Adrenal gland (tissue), 12 donors: Measurements from ENCODE around the gene CA11. TPM values are rescaled to one million over a fixed set of nuclear protein-coding genes. Genes with fewer than 3 reads are reported as not detected.
"Not testable (repeated sequence)": the region's sequence is repeated elsewhere in the genome, so short reads cannot be mapped to it uniquely, and the experiment has no call there.

ENCODE experiments used
- DNase-seq, 7 donors: peaks; one replicate each; pipeline ENCODE4 v3.0.0-alpha.2; 2019 to 2020
- H3K27ac ChIP-seq, 5 donors: fragments of 200-600 bp; sonication (generic) in 4 of 5; 1 replicate in 3 of 5; 2 replicates in 2 of 5; pipeline versions ENCODE4 v1.5.1 to v1.8.0; 2016 to 2020; ENCODE audit warnings: mild to moderate bottlenecking in 1 of 5
- H3K27me3 ChIP-seq: fragments of 200-600 bp; 2 replicates; pipeline ENCODE4 v1.8.0; 2021
- H3K36me3 ChIP-seq, 2 donors: fragments of 200-600 bp; replicated peaks in 1 of 2; 1 replicate in 1 of 2; 2 replicates in 1 of 2; pipeline versions ENCODE4 v1.5.1 to v1.8.0; 2018 to 2022
- H3K4me1 ChIP-seq, 2 donors: fragments of 200-600 bp; replicated peaks in 1 of 2; 1 replicate in 1 of 2; 2 replicates in 1 of 2; pipeline versions ENCODE4 v1.5.1 to v1.8.0; 2018 to 2021
- H3K4me3 ChIP-seq, 4 donors: fragments of 200-600 bp; sonication (generic) in 3 of 4; one replicate each; pipeline ENCODE4 v1.5.1; 2016 to 2018
- H3K9me3 ChIP-seq, 3 donors: fragments of 200-600 bp; sonication (generic) in 1 of 3; replicated peaks in 1 of 3; 1 replicate in 2 of 3; 2 replicates in 1 of 3; pipeline versions ENCODE4 v1.5.1 to v1.8.0; 2016 to 2021
- CTCF ChIP-seq, 6 experiments: fragments of 450-650 bp in 4 of 6; fragments of 200-600 bp in 2 of 6; sonication (generic) in 1 of 6; IDR thresholded peaks; 1 replicate in 5 of 6; 2 replicates in 1 of 6; pipeline versions ENCODE4 v1.5.1 to v1.8.0; 2016 to 2021; ENCODE audit warnings: antibody characterized with exemption in 6 of 6, mild to moderate bottlenecking in 2 of 6, moderate library complexity in 1 of 6
- POLR2A ChIP-seq, 2 donors: fragments of 450-650 bp; IDR thresholded peaks; one replicate each; pipeline ENCODE4 v1.6.1; 2017; ENCODE audit warnings: antibody characterized with exemption in 2 of 2, mild to moderate bottlenecking in 2 of 2, moderate library complexity in 1 of 2
- WGBS, 4 donors: extraction: QIAGEN DNeasy Blood & Tissue Kit in 2 of 4; methylation state at CpG; one replicate each; pipeline versions ENCODE4 v1.1.5 to v1.1.7; 2013 to 2017; 5-methylcytosine and 5-hydroxymethylcytosine counted together
- intact Hi-C, 2 donors: fragments of 100-400 bp; cut with DNase I; formaldehyde crosslinking; loops; one replicate each; pipeline versions ENCODE4 v1.14.1 to v1.15.0; 2022 to 2023
- polyA plus RNA-seq, 3 donors: library from polyadenylated mRNA; stranded (reverse); fragments of 200-250 nt in 2 of 3; fragments of 350-450 nt in 1 of 3; fragmentation: Illumina TruSeq in 1 of 3; extraction: RNeasy Lipid Tissue Mini Kit (QIAGEN cat#74804) in 1 of 3; gene quantifications; one replicate each; pipeline ENCODE4 v1.2.3, GENCODE V29; 2013 to 2014
- total RNA-seq, 9 donors: library from RNA; depleted of rRNA in 4 of 9; stranded (reverse); fragments of >200 nt in 4 of 9; fragments of 120-200 nt in 1 of 9; fragmentation: NEBNext Ultra II Directional in 1 of 9; extraction: Animal tissue kit (Norgen Biotek cat#: 25700) in 1 of 9; gene quantifications; one replicate each; pipeline versions ENCODE4 v1.1.0 to v1.2.4, GENCODE V29; 2013 to 2023
- donor health status: healthy with polysubstance abuse.
- donor health status: Bipolar disorder and iron deficiency.
- donor health status: DM: yes; HTN: yes; CAD: no.
- donor health status: DM: no; HTN: no; CAD: no.
- donor health status: DM: no; HTN: no; CAD: no.
- donor health status: DM: yes; HTN: yes; CAD: no.

Gene CA11
- total and polyA plus RNA-seq, 12 donors = 6.0 to 125 (median 23.7) TPM

- no peak for DNase-seq
- 89 to 96% (median 90%) methylated on average over 8 to 45 of the region's 45 CpGs for WGBS, 4 donors
These were observed 34.6 kb upstream of the CA11 start for GRCh38 chr19:48680436-48681126.

GRCh38 chr19:48680006-48680405, 34.0 kb upstream of the CA11 start:
- H3K27me3 ChIP-seq, H3K9me3 ChIP-seq, H3K36me3 ChIP-seq, H3K4me1 ChIP-seq, DNase-seq, H3K27ac ChIP-seq, H3K4me3 ChIP-seq, intact Hi-C loops: not testable (repeated sequence)
- WGBS, 4 donors = 93 to 97% (median 96%) methylated on average over 6 to 17 of the region's 19 CpGs

More at GRCh38 chr19:48680436-48681126, 34.6 kb upstream of the CA11 start:
- Histone ChIP-seq H3K4me3 (no peak overlapping the region), H3K9me3 (no peaks in the 10 kb centered on the region), H3K27me3 (no peaks in the 10 kb centered on the region), H3K27ac (no peak overlapping the region), H3K36me3 (no peaks in the 10 kb centered on the region), H3K4me1 (peaks cover 0 to 1% of the 10 kb centered on the region in 2 donors)
- intact Hi-C loops = no loop called here
- TF ChIP-seq CTCF (IDR thresholded peaks at IDR 0.05) (no peak), POLR2A (IDR thresholded peaks at IDR 0.05) (no peak)

GRCh38 chr19:48678201-48678600, 32.2 kb upstream of the CA11 start:
- Histone ChIP-seq H3K4me3 (no peak overlapping the region), H3K4me1 (peaks cover 0 to 9% of the 10 kb centered on the region in 2 donors), H3K36me3 (no peaks in the 10 kb centered on the region), H3K9me3 (no peaks in the 10 kb centered on the region), H3K27ac (no peak overlapping the region), H3K27me3 (no peaks in the 10 kb centered on the region)
- no peak for TF ChIP-seq CTCF (IDR thresholded peaks at IDR 0.05)
- no peak for DNase-seq
- 81 to 85% (median 82%) methylated on average over 4 of the region's 4 CpGs for WGBS, 4 donors
- intact Hi-C loops = loop anchor here (10.0 kb wide), 3 partner anchors 57 to 167 kb away; no protein-coding TSS in a partner anchor

- 83 to 90% (median 88%) methylated on average over 12 to 13 of the region's 13 CpGs for WGBS, 4 donors
- TF ChIP-seq POLR2A (IDR thresholded peaks at IDR 0.05) = no peak
- no peak for TF ChIP-seq CTCF (IDR thresholded peaks at IDR 0.05)
- Histone ChIP-seq H3K9me3 (no peaks in the 10 kb centered on the region), H3K4me1 (peaks cover 0 to 9% of the 10 kb centered on the region in 2 donors), H3K36me3 (no peaks in the 10 kb centered on the region), H3K27ac (no peak overlapping the region), H3K4me3 (no peak overlapping the region), H3K27me3 (no peaks in the 10 kb centered on the region)
- intact Hi-C loops = loop anchor here (10.0 kb wide), 3 partner anchors 58 to 168 kb away; no protein-coding TSS in a partner anchor
- DNase-seq = no peak
These were observed 30.9 kb upstream of the CA11 start for GRCh38 chr19:48676887-48677286.

- DNase-seq = no peak
- H3K9me3 ChIP-seq = no peaks in the 10 kb centered on the region
- H3K4me3 ChIP-seq = no peak overlapping the region
- H3K27ac ChIP-seq = no peak overlapping the region
- TF ChIP-seq POLR2A (IDR thresholded peaks at IDR 0.05) = no peak
- no peak for TF ChIP-seq CTCF (IDR thresholded peaks at IDR 0.05)
- no peaks in the 10 kb centered on the region for H3K27me3 ChIP-seq
- peaks cover 0 to 9% of the 10 kb centered on the region in 2 donors for H3K4me1 ChIP-seq
- H3K36me3 ChIP-seq = no peaks in the 10 kb centered on the region
- intact Hi-C loops = loop anchor here (10.0 kb wide), 3 partner anchors 58 to 168 kb away; no protein-coding TSS in a partner anchor
- WGBS, 4 donors = 95 to 96% (median 95%) methylated on average over 14 to 17 of the region's 17 CpGs
These were observed 30.5 kb upstream of the CA11 start for GRCh38 chr19:48676487-48676886.
